Thoracic aorta (tissue), 2 donors: ENCODE data around the gene FBN2. TPM values are rescaled to one million over a fixed set of nuclear protein-coding genes. Genes with fewer than 3 reads are reported as not detected.

Experiments
- ATAC-seq: fragments of 150-250 bp; one replicate; pipeline ENCODE4 v1.8.0; 2017; ENCODE audit warnings: low read depth; ENCODE audit not compliant: insufficient number of reproducible peaks, low FRiP score
- DNase-seq: peaks from one replicate; pipeline ENCODE4 v3.0.0-alpha.2; 2020; ENCODE audit warnings: low spot score
- H3K27ac ChIP-seq, 2 donors: fragments of 200-600 bp; sonication (generic); 1 replicate in 1 of 2; 2 replicates in 1 of 2; pipeline ENCODE4 v1.5.1; 2016; ENCODE audit warnings: mild to moderate bottlenecking in 2 of 2, moderate library complexity in 2 of 2
- H3K27me3 ChIP-seq: fragments of 200-600 bp; sonication (generic); replicated peaks from 2 replicates; pipeline ENCODE4 v1.6.0; 2016; ENCODE audit warnings: mild to moderate bottlenecking; ENCODE audit not compliant: insufficient read depth
- H3K36me3 ChIP-seq: fragments of 200-600 bp; sonication (generic); one replicate; pipeline ENCODE4 v1.5.1; 2016
- H3K4me1 ChIP-seq, 2 donors: fragments of 200-600 bp; sonication (generic); 1 replicate in 1 of 2; 2 replicates in 1 of 2; pipeline versions ENCODE4 v1.5.1 to v1.6.0; 2016; ENCODE audit warnings: low read depth in 2 of 2, mild to moderate bottlenecking in 1 of 2; ENCODE audit not compliant: control insufficient read depth in 1 of 2
- H3K4me3 ChIP-seq: fragments of 200-600 bp; sonication (generic); 2 replicates; pipeline ENCODE4 v1.5.1; 2016; ENCODE audit warnings: mild to moderate bottlenecking
- H3K9me3 ChIP-seq: fragments of 200-600 bp; sonication (generic); 2 replicates; pipeline ENCODE4 v1.5.1; 2016
- CTCF ChIP-seq: fragments of 200-600 bp; sonication (generic); IDR thresholded peaks from one replicate; pipeline ENCODE4 v1.5.1; 2019; ENCODE audit warnings: antibody characterized with exemption
- total RNA-seq, 2 donors: library from RNA; depleted of rRNA; stranded (reverse); fragments of >200 nt; gene quantifications; one replicate each; pipeline versions ENCODE4 v1.1.0 to v1.2.3, GENCODE V29; 2016

The FBN2 gene
- total RNA-seq, 2 donors from 2014 or later, result 0.68 to 5.8 TPM

- no peak for DNase-seq
- H3K9me3 ChIP-seq, result no peaks in the 10 kb centered on the region
Measured at GRCh38 chr5:128241051-128241695, 296.9 kb downstream of the FBN2 start.

GRCh38 chr5:128237546-128237945 lies 300.5 kb downstream of the FBN2 start:
- no peak for DNase-seq
- no peaks in the 10 kb centered on the region for H3K36me3 ChIP-seq
- H3K4me1 ChIP-seq, result no peaks in the 10 kb centered on the region
- no peak for TF ChIP-seq CTCF
- no peaks in the 10 kb centered on the region for H3K9me3 ChIP-seq
- H3K27ac ChIP-seq, result no peak overlapping the region
- no peak overlapping the region for H3K4me3 ChIP-seq
- no peak for ATAC-seq
- H3K27me3 ChIP-seq, result no peaks in the 10 kb centered on the region

More at GRCh38 chr5:128241051-128241695, 296.9 kb downstream of the FBN2 start:
- TF ChIP-seq CTCF, result no peak
- Histone ChIP-seq H3K4me3 (no peak overlapping the region), H3K27me3 (no peaks in the 10 kb centered on the region), H3K4me1 (no peaks in the 10 kb centered on the region), H3K27ac (no peak overlapping the region), H3K36me3 (no peaks in the 10 kb centered on the region)
- ATAC-seq, result no peak

- TF ChIP-seq CTCF, result no peak
- ATAC-seq (no peak), DNase-seq (no peak)
- Histone ChIP-seq H3K27me3 (no peaks in the 10 kb centered on the region), H3K9me3 (no peaks in the 10 kb centered on the region), H3K4me3 (no peak overlapping the region), H3K27ac (no peak overlapping the region), H3K36me3 (no peaks in the 10 kb centered on the region), H3K4me1 (no peaks in the 10 kb centered on the region)
Measured at GRCh38 chr5:128237000-128237399, 301.0 kb downstream of the FBN2 start.

GRCh38 chr5:128236334-128236733 lies 301.7 kb downstream of the FBN2 start:
- H3K27me3 ChIP-seq, result no peaks in the 10 kb centered on the region
- H3K4me1 ChIP-seq, result no peaks in the 10 kb centered on the region
- ATAC-seq, result no peak
- TF ChIP-seq CTCF, result no peak
- no peak overlapping the region for H3K4me3 ChIP-seq
- no peak for DNase-seq
- no peak overlapping the region for H3K27ac ChIP-seq
- no peaks in the 10 kb centered on the region for H3K36me3 ChIP-seq
- H3K9me3 ChIP-seq, result no peaks in the 10 kb centered on the region

GRCh38 chr5:128234928-128235641 lies 303.0 kb downstream of the FBN2 start:
- ATAC-seq, result no peak
- no peak for TF ChIP-seq CTCF

More at GRCh38 chr5:128234928-128235641, 303.0 kb downstream of the FBN2 start:
- no peak for DNase-seq
- H3K36me3 ChIP-seq, result no peaks in the 10 kb centered on the region
- no peak overlapping the region for H3K27ac ChIP-seq
- H3K4me3 ChIP-seq, result no peak overlapping the region
- no peaks in the 10 kb centered on the region for H3K9me3 ChIP-seq
- H3K4me1 ChIP-seq, result no peaks in the 10 kb centered on the region
- H3K27me3 ChIP-seq, result no peaks in the 10 kb centered on the region
